Stimulated activated CD4-positive, alpha-beta T cell treated with anti-CD3 and anti-CD28 coated beads, Interleukin-15, amount 100 ng/mL, for 48 hours (primary cell): Measurements from ENCODE around the gene ANKRD53.

Experiments
- DNase-seq, 2 donors: peaks; one replicate each; pipeline ENCODE4 v3.0.0-alpha.2; 2020; ENCODE audit warnings: low read depth in 2 of 2

ANKRD53 gene, protein sequence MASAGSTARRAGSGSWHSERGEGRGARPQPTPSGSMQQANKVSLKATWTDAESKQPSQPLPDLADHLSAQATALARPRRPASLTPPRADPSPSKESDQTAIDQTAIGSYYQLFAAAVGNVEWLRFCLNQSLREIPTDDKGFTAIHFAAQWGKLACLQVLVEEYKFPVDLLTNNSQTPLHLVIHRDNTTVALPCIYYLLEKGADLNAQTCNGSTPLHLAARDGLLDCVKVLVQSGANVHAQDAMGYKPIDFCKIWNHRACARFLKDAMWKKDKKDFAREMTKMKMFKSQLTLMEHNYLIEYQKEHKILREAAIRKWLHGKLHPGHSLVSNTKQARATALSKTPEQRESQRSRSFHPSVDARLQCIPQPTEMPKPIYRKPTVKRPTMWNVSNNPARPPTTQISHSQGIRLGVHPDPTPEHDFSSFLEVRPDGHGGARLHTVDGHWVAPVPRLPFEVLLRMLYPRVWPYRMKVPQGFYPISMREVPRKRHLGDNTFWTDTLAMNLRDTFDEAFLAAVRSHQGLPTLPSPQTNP

DNA sequence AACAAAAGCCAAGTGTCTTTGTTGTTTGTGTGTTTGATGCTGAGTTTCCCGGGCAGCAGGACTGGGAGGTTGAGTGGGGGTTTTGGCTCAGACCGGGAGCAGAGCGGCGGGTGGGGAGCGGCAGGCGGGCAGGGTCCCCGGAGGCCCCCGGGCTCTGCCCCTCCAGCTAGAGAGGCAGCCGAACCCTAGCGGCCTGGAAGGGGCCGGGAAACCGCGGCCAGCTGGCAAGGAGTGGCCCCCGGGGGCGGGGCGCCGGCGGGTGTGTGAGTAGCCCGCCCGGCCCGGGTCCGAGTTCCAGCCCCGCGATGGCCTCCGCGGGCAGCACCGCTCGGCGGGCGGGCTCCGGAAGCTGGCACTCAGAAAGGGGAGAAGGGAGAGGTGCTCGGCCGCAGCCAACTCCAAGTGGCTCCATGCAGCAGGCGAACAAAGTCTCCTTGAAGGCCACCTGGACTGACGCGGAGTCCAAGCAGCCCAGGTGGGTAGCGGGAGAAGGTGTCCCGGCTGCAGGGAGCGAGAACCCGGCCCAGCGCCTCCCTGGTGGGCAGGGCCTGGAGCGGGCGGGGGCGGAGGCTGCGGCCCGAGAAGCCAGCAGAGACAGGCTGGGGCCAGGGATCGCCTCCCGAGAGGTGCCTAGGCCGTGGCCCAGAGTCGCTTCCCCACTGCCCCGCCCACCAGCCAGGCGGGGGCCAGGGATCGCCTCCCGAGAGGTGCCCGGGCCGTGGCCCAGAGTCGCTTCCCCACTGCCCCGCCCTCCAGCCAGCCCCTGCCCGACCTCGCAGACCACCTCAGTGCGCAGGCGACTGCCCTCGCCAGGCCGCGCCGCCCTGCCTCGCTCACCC, at the start of gene ANKRD53:
ANKRD53 (plus strand) TSS at position 290 of the 839 bp plus-strand sequence; CDS start at position 306, 16 bp downstream.
- no peak for DNase-seq

DNA sequence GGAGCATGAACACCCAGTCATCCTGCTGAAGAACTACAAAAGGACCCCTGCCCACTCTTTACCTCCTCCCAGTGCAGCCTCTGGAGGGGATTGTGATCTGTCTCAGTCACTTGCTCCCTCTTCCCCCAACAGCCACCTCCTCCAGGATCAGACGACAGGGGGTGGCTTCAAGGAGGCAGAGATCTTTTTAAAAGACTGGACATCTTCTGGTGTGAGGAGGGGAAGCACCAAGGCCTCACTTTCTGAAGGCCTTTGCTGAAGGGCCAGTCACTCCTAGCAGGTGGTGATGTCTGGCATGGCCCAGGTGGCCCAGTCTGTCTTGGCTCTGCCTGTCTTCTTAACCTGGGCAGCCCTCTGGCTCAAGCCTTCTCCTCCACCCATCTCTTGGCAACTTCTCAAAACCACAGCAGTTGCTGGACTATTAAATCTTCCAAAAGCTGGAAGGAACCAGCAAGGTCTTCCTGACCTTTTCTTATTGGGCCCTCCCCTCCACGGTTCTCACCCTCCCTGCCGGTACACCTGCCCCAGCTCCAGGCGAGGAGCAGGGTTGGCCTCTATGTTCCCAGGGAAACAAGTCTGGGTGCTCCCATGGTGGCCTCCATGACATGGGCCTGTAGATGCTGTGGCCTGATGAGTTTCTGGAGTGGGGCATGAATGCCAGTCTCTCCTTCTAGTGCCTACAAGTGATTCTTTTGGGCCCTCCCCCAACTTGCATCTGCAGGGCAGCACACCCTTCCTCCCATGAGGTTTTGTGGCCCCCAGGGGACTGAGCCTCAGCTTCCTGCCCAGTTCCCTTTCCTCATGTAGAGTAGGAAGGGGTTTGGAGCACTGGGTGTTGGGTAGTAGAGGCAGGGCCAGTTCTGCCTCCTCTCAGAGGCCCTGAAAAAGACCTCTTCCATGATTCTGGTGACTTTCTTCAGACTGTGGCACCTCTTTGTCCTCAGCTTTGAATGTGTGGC, 47.8 kb upstream of the ANKRD53 start:
- DNase-seq: no peak

DNA sequence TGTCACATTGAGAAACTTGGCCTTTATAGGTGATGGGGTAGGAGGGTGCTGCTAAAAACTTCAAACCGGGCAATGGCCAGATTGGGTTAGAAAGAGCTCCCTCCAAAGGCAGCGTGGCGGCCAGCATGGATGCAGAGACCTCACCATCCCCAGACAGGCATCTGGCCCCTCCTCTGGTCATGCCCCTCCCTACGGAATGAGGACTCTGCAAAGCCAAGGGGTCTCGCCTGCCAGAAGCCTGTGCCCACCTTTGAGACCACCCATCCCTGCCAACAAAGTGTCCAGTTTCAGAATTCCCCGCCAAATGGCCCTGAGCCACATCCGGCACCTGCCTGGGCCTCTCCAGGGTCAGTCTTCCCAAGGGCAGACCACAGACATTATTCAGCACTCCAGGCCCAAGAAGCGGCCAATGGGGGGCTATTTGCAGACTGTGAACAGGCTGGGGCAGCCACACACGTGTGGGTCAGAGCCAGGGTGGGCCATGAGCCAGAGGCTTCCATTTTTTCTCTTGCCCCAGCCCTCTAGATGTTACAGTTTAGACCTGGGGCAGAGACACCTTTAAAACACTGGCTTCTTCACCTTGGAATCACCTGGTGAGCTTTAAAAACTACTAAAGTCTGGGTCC, 46.9 kb upstream of the ANKRD53 start:
- DNase-seq: no peak

DNA sequence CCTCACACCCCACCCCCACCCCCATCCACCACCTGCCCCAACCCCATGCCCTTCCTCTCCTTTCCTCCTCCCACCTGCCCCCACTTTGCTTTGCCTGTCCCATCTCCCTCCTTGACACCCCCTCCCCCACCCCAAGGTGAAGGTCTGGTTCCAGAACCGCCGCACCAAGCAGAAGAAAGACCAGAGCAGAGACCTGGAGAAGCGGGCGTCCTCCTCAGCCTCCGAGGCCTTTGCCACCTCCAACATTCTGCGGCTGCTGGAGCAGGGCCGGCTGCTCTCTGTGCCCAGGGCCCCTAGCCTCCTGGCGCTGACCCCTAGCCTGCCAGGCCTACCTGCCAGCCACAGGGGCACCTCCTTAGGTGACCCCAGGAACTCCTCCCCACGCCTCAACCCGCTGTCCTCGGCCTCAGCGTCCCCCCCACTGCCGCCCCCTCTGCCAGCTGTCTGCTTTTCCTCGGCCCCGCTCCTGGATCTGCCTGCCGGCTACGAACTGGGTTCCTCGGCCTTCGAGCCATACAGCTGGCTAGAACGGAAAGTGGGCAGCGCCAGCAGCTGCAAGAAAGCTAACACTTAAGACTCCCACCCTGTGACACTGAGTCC, 45.7 kb upstream of the ANKRD53 start:
- no peak for DNase-seq

DNA sequence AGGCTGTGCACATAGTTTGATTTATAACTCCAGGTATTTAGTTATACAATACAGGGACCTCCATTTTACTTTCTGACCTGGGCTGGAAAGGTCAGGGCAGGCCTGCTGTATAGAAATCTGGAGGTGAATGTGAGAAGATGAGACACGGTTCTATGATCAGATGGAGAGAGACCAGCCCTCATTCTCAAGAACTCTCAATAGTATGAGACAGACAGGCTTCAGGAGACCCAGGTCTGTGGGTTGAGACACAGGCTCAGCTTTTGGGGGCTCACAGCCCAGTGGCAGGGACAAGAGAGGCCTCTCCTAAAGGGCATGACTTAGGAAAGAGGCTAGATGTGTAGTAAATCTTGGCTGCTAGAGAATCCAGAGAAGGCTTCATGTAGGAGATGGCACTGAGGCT, 43.4 kb upstream of the ANKRD53 start:
- DNase-seq: no peak

DNA sequence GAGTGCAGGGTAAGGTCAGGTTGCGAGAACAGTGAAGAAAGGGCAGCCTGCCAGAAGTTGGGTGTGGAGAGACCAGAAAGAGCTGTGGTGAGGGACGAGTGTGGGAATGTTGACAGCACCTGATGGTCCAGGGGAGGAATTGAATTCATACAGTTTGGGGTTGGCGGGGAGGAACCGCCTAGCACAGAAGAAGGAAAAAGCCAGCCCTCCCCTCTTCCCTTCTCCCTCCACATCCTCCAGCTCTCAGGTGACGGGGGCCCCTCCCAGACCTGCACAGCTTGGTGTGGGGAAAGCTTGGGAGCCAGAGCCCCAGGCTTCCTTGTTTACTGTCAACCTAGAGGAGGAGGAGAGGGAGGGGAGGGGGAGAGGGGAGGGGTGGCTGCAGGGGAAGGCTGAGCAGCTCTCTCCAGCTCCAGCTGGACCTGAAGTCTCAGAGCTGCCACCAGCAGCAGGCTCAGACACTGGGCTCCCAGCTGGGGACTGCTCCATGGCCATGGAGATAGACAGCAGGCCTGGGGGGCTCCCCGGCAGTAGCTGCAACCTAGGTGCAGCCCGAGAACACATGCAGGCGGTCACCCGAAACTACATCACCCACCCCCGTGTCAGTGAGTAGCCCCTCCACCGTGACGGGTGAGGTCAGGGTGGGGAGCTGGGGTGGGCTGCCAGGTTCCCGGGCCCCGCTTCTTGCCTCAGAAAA, 42.8 kb upstream of the ANKRD53 start, which contains the start of gene ATP6V1B1:
ATP6V1B1 (plus strand) TSS at position 433 of the 697 bp plus-strand sequence; CDS start at position 488, 55 bp downstream.
- DNase-seq: no peak

DNA sequence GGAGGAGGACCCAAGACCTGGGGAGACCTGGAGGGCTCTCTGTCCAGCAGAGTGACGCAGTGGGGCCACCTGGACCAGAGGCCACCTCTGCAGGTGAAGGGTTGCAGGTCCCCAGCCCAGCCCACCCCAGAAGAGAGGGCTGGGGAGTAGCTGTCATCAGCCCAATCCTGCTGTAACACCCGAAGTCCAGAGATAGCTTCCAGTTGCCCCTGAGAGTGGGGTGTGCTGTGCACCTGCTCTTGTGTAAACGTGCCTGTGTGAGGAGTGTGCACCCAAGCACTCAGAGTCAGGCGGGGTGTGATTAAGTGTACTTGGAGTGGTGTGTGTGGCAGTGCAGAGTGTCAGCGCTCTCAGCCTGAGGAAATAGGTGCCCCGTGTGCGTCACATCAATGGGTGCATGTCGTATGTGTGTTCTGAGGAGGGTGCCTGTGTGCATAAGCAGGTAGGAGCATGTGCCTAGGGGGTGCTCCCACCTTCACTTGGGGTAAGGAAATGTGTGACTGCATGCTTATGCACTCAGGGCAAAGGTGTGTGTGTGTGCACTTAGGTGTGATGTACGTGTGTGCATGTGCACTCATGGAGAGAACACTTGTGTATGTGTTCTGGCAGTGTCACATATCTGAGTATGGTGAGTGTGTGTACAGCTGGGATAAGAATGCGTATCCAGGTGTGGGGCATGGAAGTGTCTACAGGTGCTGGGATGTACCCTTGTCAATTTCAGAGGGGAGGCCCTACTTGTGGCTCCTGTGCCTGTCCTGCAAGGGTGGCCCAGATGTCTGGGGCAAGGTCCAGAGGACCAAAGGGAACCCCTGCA, 42.1 kb upstream of the ANKRD53 start:
- DNase-seq: no peak

DNA sequence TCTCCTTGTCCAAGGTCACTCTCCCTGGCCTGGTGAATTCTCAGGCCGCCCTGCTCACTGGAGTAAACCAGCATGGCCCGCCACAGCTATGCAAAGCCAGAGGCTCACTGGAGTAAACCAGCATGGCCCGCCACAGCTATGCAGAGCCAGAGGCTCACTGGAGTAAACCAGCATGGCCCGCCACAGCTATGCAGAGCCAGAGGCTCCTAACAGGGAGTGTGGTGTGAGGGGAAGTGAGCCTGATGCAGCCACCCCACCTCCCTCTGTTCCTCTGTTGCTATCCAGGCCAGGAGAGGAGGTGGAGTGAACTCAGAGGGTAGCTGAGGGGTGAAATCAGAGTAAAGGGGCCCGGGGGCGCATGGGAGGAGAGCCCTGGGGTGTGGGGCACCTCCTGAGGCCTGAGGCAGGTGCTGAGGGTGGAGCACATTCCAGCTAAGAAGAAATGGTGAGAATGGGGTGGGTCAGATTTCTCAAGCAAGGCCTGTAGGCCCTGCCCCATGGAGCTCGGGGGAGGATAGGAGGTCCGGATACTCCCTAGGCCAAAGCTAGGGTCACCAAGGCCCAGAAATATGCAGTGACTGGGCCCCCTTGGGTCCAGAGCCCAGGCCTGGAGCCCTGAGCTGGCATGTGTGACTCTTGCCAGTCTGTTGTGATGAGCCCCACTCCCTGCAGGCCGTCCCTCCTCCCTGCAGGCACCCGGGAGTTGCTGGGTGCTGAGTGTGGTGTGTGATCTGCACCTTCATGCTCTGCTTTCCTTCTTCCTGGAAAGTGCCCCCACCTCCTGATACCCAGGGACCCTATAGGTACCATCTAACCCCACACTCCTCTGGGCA, 41.2 kb upstream of the ANKRD53 start:
- no peak for DNase-seq

DNA sequence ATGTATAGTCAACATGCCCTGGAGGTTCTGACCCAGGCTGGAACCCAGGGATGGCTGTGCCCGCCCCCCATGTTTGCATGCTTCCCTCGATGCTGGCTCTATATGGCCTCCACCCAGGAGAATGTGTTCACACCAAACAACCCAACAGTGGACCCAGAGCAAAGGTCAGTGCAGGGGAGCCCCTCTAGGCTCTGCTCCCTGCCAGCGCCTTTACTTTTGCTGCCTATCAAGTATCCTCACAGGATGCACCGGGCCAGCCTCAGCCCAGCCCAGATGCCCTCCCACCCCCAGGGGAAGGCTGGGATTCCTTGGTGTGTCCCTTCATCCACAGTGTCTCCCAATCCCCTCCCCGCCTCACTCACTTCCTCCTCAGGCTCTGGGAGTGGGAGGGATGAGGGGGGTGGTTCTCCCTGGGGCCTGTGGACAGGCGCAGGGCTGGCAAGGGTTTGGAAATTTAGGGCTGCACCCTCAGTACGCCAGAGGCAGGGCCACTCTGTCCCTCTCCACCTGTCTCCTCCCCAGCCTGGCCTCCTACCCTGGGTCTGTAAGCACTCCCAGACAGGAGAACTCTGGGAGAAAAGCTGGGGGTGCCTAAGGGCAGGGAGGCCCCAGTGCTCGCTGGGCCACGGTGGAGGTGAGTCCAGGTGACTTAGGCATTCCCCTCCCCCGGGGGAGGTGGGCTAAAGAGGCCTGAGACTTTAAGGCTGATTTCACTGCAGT, 40.4 kb upstream of the ANKRD53 start:
- DNase-seq: no peak

DNA sequence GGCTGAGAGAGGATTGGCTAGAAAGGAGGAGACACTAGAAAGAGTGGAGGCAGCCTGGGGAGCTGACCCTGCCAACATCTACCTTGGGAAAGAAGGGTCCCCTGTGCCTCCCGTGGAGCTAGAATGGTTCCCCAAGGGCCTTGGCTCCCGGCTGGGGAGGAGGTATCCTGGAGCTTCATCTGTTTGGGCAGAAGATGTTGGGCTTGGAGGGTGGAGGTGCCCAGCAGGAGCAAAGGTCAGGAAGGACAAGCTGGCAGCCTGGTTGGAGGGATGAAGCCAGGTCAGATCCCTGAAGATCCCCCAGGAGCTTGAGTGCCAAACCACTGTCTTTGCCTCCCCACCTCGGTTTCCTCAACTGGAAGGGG, 39.9 kb upstream of the ANKRD53 start:
- no peak for DNase-seq

DNA sequence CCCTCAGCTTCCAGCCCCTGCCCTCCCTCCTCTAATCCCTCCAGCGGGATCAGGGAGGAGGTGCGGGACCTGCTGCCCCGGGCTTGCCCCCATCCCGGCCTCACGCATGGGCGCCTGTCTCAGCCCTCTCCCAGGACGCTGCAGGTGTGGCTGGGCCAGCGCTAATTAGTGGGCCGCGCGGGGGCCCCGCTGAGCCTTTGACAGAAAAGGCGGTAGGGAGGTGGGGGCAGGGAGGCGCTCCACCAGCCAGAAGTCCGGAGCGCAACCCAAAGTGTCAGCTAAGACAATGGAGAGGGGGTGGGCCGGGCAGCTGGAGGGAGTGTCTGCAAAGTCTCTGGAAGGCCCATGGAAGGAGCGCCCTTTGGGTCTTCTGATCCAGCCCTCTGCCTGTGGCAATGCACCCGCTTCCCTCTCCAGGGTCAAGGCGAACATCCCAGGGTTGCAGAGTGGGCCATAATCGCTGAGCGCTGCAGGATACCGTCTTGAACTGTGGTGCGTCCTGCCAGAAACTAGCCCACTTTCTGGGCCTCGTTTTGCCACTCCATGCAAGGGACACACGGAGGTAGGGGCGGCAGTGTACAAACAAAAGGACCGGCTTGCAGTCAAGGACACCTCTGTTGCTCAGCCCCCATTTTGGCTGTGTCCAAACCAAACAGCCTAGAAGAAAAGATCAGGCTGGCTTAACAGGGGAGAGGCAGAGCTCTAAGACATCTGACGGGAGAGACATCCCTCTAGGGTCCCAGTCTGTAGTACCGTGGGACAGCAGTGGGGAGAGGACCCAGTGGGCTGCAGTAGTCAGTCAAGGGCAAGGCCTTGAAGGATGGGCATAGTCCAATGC, 39.2 kb upstream of the ANKRD53 start:
- DNase-seq: no peak

DNA sequence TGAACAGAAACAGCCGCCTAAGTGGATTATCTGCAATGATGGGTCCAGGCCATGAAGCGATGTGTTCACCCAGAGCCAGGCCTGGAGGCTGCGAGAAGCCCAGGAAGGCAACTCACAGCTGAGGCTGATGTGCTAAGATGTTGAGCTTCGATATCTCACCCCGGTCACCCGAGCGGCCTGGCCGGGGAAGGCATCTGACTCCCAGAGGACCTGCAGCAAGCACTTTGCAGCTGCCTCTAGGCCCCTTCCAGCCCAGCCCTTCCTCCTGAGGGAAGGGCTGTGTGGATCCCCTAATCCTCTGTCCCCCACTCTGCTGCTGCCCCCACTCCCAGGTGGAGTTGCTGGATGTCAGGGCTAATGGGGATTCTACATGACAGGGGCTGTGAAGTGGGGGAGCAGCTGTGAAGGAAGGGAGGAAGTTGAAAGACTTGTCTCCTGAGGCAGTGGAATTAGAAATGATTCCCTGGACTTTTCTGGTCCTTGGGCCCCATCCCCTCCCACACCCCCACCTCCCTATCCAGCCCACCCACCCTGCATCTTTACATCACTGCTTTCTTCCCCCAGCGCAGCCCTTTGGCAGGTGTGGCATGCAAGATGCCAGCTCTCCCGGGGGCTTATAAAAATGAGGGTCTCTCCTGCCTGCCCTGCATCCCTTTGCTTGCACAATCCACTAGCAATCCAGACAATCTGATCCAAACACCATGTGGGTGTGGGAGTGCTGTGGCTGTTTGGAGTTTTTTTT, 38.4 kb upstream of the ANKRD53 start:
- DNase-seq: no peak

DNA sequence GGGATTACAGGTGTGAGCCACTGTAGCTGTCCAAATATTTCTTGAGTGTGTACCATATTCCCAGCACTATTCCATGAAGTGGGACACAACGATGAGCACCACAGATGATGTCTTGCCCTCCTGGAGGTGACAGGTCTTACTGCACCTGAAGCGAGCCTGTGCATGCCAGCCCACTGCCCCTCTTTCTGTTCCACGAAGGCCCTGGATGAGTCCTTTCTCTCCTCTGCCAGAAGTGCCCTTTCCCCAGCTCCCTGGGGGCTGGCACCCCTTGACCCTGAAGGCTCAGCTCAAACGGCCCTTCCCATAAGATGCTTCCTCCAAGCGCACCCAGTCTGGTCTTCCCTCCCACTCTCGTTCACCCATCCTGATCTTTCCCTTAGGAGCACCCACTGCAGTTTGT, 37.2 kb upstream of the ANKRD53 start:
- no peak for DNase-seq

DNA sequence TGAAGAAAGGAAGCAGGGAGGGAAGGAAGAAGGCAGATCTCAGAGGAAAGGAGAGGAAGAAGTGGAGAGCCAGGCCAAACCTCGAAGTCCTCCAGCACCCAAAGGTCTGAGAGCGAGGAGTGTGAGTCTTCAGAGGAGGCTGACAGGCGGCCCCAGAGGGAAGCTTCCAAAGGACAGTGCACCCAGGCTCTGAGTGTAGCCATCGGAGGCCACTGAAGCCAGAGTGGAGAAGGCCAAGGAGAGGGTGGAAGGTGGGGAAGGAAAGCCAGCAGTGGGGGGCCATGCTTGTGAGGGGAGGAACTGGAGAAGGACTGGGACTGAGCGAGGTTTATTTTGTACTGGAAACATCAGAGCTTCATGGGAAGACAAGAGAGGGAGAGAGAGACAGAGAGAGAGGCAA, 36.7 kb upstream of the ANKRD53 start:
- no peak for DNase-seq

DNA sequence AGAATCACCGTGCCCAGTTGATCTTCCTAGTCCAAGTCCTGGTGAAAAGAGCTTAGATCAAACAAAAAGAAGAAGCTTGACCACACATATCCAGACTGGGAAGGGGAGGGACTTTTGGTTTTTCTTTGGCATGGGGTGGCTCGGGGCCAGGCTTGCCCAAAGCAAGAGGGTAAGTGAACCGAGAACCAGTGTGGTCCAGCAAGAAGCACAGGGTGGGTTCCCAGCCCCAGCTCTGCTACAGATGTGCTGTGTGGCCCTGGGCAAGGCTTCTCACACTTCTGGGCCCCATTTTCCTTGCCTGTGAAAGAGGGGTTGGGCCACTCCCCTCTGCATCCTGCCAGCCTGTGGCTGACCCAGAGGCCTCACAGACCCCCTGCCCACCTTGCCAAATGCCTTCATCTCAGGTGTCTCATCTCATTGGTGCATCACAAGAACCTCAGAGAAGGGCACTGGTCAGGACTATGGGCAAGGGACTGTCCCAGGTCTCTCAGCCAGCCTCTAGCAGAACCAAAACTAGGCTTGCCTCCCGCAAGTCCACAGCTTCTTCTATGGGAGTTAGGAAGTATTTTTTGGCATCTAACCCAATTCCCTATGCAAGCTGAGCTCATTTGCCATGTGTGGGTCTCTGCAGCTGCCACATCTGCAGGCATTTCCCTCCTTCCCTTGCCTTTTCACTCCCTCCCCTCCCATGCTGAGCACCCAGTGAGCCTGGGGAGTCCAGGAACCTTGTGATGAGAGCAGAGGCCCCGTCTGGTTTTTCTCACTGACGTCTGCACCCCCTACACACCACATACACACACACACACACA, 35.8 kb upstream of the ANKRD53 start:
- no peak for DNase-seq
